HepG2 (cell line): ENCODE results near the gene SMOC1. TPM values are rescaled to one million over a fixed set of nuclear protein-coding genes. Genes with fewer than 3 reads are reported as not detected.

Experiments
- AGO1 ChIP-seq: fragments of 200-400 bp; formaldehyde crosslinking; IDR thresholded peaks from 2 replicates; pipeline ENCODE4 v1.6.1; 2017; ENCODE audit warnings: mild to moderate bottlenecking, low read depth, low read length, moderate library complexity; ENCODE audit not compliant: poor library complexity, severe bottlenecking
- AGO2 ChIP-seq: fragments of 200-400 bp; formaldehyde crosslinking; optimal IDR thresholded peaks from 2 replicates; pipeline ENCODE3; 2017; ENCODE audit warnings: mild to moderate bottlenecking, low read depth, low read length, moderate library complexity
- ARNTL ChIP-seq: sonication (generic); formaldehyde crosslinking; IDR thresholded peaks from 2 replicates; pipeline ENCODE4 v1.4.0; 2020; ENCODE audit warnings: mild to moderate bottlenecking, missing genetic modification reagents
- CHD2 ChIP-seq: IDR thresholded peaks from 2 replicates; pipeline ENCODE4 v1.6.1; 2011; ENCODE audit warnings: low read depth, low read length, improper control_type of control experiment
- DNMT1 ChIP-seq: sonication (generic); formaldehyde crosslinking; IDR thresholded peaks from 2 replicates; pipeline ENCODE4 v1.5.1; 2020; ENCODE audit warnings: mild to moderate bottlenecking, missing genetic modification reagents
- ETV5 ChIP-seq: IDR thresholded peaks from 2 replicates; pipeline ENCODE4 v1.6.1; 2018; ENCODE audit warnings: missing biosample characterization, missing genetic modification reagents, inconsistent platforms, borderline replicate concordance
- ETV6 ChIP-seq: sonication (generic); formaldehyde crosslinking; conservative IDR thresholded peaks from 2 replicates; pipeline ENCODE4 v1.4.0; 2020; ENCODE audit warnings: missing genetic modification reagents
- FOXP1 ChIP-seq, 2 experiments: fragments of 450-650 bp in 1 of 2; IDR thresholded peaks; 2 replicates each; pipeline ENCODE4 v1.6.1; 2017 to 2018; ENCODE audit warnings: antibody characterized with exemption in 1 of 2
- GATA4 ChIP-seq: sonication (generic); IDR thresholded peaks from 2 replicates; pipeline ENCODE4 v1.6.1; 2016; ENCODE audit warnings: antibody characterized with exemption, low read depth, borderline replicate concordance
- HMG20A ChIP-seq: IDR thresholded peaks from 2 replicates; pipeline ENCODE4 v1.6.1; 2016; ENCODE audit warnings: borderline replicate concordance
- ISL2 ChIP-seq: sonication (generic); formaldehyde crosslinking; IDR thresholded peaks from 2 replicates; pipeline ENCODE4 v1.5.0; 2020; ENCODE audit warnings: missing genetic modification reagents
- KDM4B ChIP-seq: sonication (generic); formaldehyde crosslinking; IDR thresholded peaks from 2 replicates; pipeline ENCODE4 v1.4.0; 2020; ENCODE audit warnings: missing genetic modification reagents
- MBD4 ChIP-seq: IDR thresholded peaks from 2 replicates; pipeline ENCODE4 v1.6.1; 2012; ENCODE audit warnings: low read length, inconsistent platforms, borderline replicate concordance
- MED13 ChIP-seq: sonication (generic); formaldehyde crosslinking; IDR thresholded peaks from 2 replicates; pipeline ENCODE4 v1.5.0; 2020; ENCODE audit warnings: missing genetic modification reagents
- NR2F6 ChIP-seq, 2 experiments: IDR thresholded peaks; 2 replicates each; pipeline ENCODE4 v1.6.1; 2016; ENCODE audit warnings: antibody characterized with exemption in 1 of 2, mild to moderate bottlenecking in 1 of 2
- PHF21A ChIP-seq: sonication (generic); formaldehyde crosslinking; IDR thresholded peaks from 2 replicates; pipeline ENCODE4 v1.5.0; 2020; ENCODE audit warnings: mild to moderate bottlenecking, missing genetic modification reagents
- RARG ChIP-seq: sonication (generic); formaldehyde crosslinking; IDR thresholded peaks from 2 replicates; pipeline ENCODE4 v1.4.0; 2020; ENCODE audit warnings: low read depth, mild to moderate bottlenecking, missing genetic modification reagents
- THAP11 ChIP-seq: IDR thresholded peaks from 2 replicates; pipeline ENCODE4 v1.6.1; 2016; ENCODE audit warnings: missing biosample characterization, missing genetic modification reagents
- ZFP36 ChIP-seq: fragments of 150-350 bp; IDR thresholded peaks from 2 replicates; pipeline ENCODE4 v1.6.1; 2018; ENCODE audit warnings: borderline replicate concordance, low read length, low read depth; ENCODE audit not compliant: partially characterized antibody
- polyA plus RNA-seq, 8 experiments: library from polyadenylated mRNA; depleted of rRNA in 3 of 8; stranded (reverse) in 7 of 8; unstranded in 1 of 8; fragments of >200 nt; fragmentation: Illumina TruSeq in 4 of 8; extraction: Trizol in 4 of 8; gene quantifications; 2 replicates each; pipeline versions ENCODE4 v1.2.1 to v1.2.3, GENCODE V29; 2011 to 2016; ENCODE audit warnings: low read depth in 4 of 8, missing spikeins in 1 of 8, mixed read lengths in 1 of 8; ENCODE audit not compliant: insufficient read depth in 1 of 8
- total RNA-seq, 5 experiments: library from RNA; depleted of rRNA; stranded (reverse); fragments of >200 nt; fragmentation: Illumina TruSeq; extraction: Trizol; gene quantifications; 2 replicates each; pipeline ENCODE4 v1.2.3, GENCODE V29; 2016; ENCODE audit warnings: low read depth in 1 of 5
- TF ChIP-seq, protein P1 (sequence below), 2 experiments: sonication (generic) in 1 of 2; formaldehyde crosslinking in 1 of 2; IDR thresholded peaks; 2 replicates each; pipeline versions ENCODE4 v1.4.0 to v1.6.1; 2016 to 2020; ENCODE audit warnings: borderline replicate concordance in 1 of 2, low read depth in 1 of 2, mild to moderate bottlenecking in 1 of 2, missing genetic modification reagents in 1 of 2
- TF ChIP-seq, protein P2 (sequence below): sonication (generic); formaldehyde crosslinking; IDR thresholded peaks from 2 replicates; pipeline ENCODE4 v1.4.0; 2020; ENCODE audit warnings: missing genetic modification reagents

Gene SMOC1
- total and polyA plus RNA-seq, 2 of the 13 experiments (the other 11 are each of a cell fraction or from before 2014, with no cell fraction given), result 17.8 to 35.6 TPM

DNA sequence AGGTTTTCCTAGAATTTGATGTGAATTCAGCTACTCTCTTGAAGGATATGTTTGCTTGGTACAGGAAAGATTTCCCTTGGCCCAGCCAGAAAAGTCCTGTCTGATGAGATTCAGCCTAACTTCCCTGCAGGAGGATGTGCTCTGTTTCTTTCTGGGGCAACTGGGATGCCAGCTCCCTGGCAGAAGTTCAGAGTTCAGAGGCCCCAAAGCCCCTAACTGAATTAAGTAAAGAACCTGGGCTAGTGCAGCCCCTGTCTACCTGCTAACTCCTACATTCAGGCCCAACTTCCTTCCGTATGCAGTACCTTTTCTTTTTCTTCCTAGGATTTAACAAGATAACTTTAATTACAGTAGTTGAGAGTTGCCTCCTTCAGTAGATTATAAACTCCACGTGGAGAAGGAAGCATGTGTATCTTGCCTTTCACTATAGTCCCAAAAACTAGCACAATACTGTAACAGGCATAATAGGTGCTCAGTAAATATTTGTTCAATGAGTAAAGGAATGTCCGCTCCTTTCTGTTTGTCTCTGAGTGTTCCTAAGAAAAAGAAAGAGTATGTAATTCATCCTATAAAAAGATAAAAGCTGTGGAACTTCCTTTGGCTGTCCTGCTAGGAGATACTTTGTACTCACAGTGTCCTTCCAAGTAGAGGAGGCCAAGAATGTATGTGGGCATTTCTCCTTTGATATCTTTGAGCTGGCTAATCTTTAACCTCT, 168.5 kb downstream of the SMOC1 start (continued):
- TF ChIP-seq, protein P1, sequence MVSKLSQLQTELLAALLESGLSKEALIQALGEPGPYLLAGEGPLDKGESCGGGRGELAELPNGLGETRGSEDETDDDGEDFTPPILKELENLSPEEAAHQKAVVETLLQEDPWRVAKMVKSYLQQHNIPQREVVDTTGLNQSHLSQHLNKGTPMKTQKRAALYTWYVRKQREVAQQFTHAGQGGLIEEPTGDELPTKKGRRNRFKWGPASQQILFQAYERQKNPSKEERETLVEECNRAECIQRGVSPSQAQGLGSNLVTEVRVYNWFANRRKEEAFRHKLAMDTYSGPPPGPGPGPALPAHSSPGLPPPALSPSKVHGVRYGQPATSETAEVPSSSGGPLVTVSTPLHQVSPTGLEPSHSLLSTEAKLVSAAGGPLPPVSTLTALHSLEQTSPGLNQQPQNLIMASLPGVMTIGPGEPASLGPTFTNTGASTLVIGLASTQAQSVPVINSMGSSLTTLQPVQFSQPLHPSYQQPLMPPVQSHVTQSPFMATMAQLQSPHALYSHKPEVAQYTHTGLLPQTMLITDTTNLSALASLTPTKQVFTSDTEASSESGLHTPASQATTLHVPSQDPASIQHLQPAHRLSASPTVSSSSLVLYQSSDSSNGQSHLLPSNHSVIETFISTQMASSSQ (IDR thresholded peaks at IDR 0.05; ENCODE audit: low read depth), result peak; percentile 89
- TF ChIP-seq, protein P1 (CRISPR knock-in tag; IDR thresholded peaks at IDR 0.05; ENCODE audit: borderline replicate concordance), result peak; percentile 95
- no peak for TF ChIP-seq AGO1
- TF ChIP-seq ETV6 (CRISPR knock-in tag), result no peak
- 0 out of 2 replicates have a peak, but pooled peaks have one; percentile 27 for TF ChIP-seq NR2F6 (IDR thresholded peaks at IDR 0.05)
- TF ChIP-seq NR2F6 (CRISPR knock-in tag; IDR thresholded peaks at IDR 0.05), result no peak
- TF ChIP-seq RARG, result no peak
- TF ChIP-seq ISL2 (CRISPR knock-in tag), result peak; percentile 75; the same call in 1 of the 2 replicates
- TF ChIP-seq MED13 (CRISPR knock-in tag), result peak; percentile 33; the same call in 1 of the 2 replicates
- TF ChIP-seq GATA4, result peak; percentile 46; the same call in 1 of the 2 replicates
- TF ChIP-seq FOXP1 (IDR thresholded peaks at IDR 0.05), result no peak
- TF ChIP-seq FOXP1 (CRISPR knock-in tag; IDR thresholded peaks at IDR 0.05), result peak; percentile 42; the same call in 1 of the 2 replicates
- 0 out of 2 replicates have a peak, but pooled peaks have one; percentile 37 for TF ChIP-seq MBD4
- no peak for TF ChIP-seq CHD2
- TF ChIP-seq THAP11 (CRISPR knock-in tag), result peak; percentile 28; the same call in 1 of the 2 replicates
- no peak for TF ChIP-seq DNMT1 (CRISPR knock-in tag)
- TF ChIP-seq KDM4B (CRISPR knock-in tag), result no peak
- TF ChIP-seq HMG20A (CRISPR knock-in tag), result peak; percentile 49; the same call in 1 of the 2 replicates
- TF ChIP-seq PHF21A (CRISPR knock-in tag), result peak; percentile 72
- no peak for TF ChIP-seq AGO2
- TF ChIP-seq ETV5 (CRISPR knock-in tag), result peak; percentile 59; the same call in 1 of the 2 replicates
- peak; percentile 21 for TF ChIP-seq ZFP36
- TF ChIP-seq, protein P2, sequence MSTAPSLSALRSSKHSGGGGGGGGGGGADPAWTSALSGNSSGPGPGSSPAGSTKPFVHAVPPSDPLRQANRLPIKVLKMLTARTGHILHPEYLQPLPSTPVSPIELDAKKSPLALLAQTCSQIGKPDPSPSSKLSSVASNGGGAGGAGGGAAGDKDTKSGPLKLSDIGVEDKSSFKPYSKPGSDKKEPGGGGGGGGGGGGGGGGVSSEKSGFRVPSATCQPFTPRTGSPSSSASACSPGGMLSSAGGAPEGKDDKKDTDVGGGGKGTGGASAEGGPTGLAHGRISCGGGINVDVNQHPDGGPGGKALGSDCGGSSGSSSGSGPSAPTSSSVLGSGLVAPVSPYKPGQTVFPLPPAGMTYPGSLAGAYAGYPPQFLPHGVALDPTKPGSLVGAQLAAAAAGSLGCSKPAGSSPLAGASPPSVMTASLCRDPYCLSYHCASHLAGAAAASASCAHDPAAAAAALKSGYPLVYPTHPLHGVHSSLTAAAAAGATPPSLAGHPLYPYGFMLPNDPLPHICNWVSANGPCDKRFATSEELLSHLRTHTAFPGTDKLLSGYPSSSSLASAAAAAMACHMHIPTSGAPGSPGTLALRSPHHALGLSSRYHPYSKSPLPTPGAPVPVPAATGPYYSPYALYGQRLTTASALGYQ (CRISPR knock-in tag), result 0 out of 2 replicates have a peak, but pooled peaks have one; percentile 20
- TF ChIP-seq ARNTL, result 0 out of 2 replicates have a peak, but pooled peaks have one; percentile 21
